HEK293T (cell line): ENCODE results near the gene GOLGA1.

Source experiments
- CTCF ChIA-PET: fragments of 350-600 bp; formaldehyde crosslinking; extraction: SDS; loops from one replicate; lab custom pipeline; 2021; ENCODE audit warnings: antibody characterized with exemption, inconsistent platforms; lab: Yijun Ruan, JAX
- POLR2A ChIA-PET: fragments of 350-600 bp; formaldehyde crosslinking; extraction: SDS; loops from one replicate; lab custom pipeline; 2020; ENCODE audit warnings: antibody characterized with exemption, inconsistent platforms; lab: Yijun Ruan, JAX
- DNase-seq: peaks from one replicate; pipeline ENCODE4 v3.0.0; 2012; ENCODE audit warnings: mixed read lengths; ENCODE audit errors: extremely low spot score
- ARNT ChIP-seq: fragments of 450-650 bp; IDR thresholded peaks from 2 replicates; pipeline ENCODE4 v1.6.1; 2017; ENCODE audit warnings: mild to moderate bottlenecking
- BHLHE40 ChIP-seq: fragments of 450-650 bp; IDR thresholded peaks from 2 replicates; pipeline ENCODE4 v1.6.1; 2016; ENCODE audit warnings: mild to moderate bottlenecking, moderate library complexity, borderline replicate concordance
- CTBP1 ChIP-seq: fragments of 450-650 bp; IDR thresholded peaks from 2 replicates; pipeline ENCODE4 v1.6.1; 2016; ENCODE audit warnings: borderline replicate concordance
- ELF4 ChIP-seq: fragments of 450-650 bp; IDR thresholded peaks from 2 replicates; pipeline ENCODE4 v1.6.1; 2017; ENCODE audit warnings: antibody characterized with exemption
- FOXA1 ChIP-seq: fragments of 450-650 bp; IDR thresholded peaks from 2 replicates; pipeline ENCODE4 v1.6.1; 2016; ENCODE audit warnings: mild to moderate bottlenecking
- FOXK2 ChIP-seq: fragments of 450-650 bp; IDR thresholded peaks from 2 replicates; pipeline ENCODE4 v1.6.1; 2016; ENCODE audit warnings: mild to moderate bottlenecking
- FOXM1 ChIP-seq: fragments of 450-650 bp; IDR thresholded peaks from 2 replicates; pipeline ENCODE4 v1.6.1; 2017; ENCODE audit warnings: mild to moderate bottlenecking, borderline replicate concordance
- HDGF ChIP-seq: fragments of 450-650 bp; IDR thresholded peaks from 2 replicates; pipeline ENCODE4 v1.6.1; 2017; ENCODE audit warnings: antibody characterized with exemption, borderline replicate concordance
- L3MBTL2 ChIP-seq: fragments of 450-650 bp; conservative IDR thresholded peaks from 2 replicates; pipeline ENCODE4 v1.6.1; 2016; ENCODE audit warnings: mild to moderate bottlenecking
- LEF1 ChIP-seq: fragments of 450-650 bp; IDR thresholded peaks from 2 replicates; pipeline ENCODE4 v1.6.1; 2017; ENCODE audit warnings: mild to moderate bottlenecking, borderline replicate concordance
- NFRKB ChIP-seq: fragments of 450-650 bp; IDR thresholded peaks from 2 replicates; pipeline ENCODE4 v1.6.1; 2016; ENCODE audit warnings: mild to moderate bottlenecking, moderate library complexity
- PKNOX1 ChIP-seq: fragments of 450-650 bp; IDR thresholded peaks from 2 replicates; pipeline ENCODE4 v1.6.1; 2016
- SP1 ChIP-seq: fragments of 450-650 bp; IDR thresholded peaks from 2 replicates; pipeline ENCODE4 v1.6.1; 2017
- SUZ12 ChIP-seq: fragments of 450-650 bp; IDR thresholded peaks from 2 replicates; pipeline ENCODE4 v1.6.1; 2016; ENCODE audit warnings: mild to moderate bottlenecking
- TARDBP ChIP-seq: fragments of 450-650 bp; IDR thresholded peaks from 2 replicates; pipeline ENCODE4 v1.6.1; 2016
- ZNF384 ChIP-seq: fragments of 450-650 bp; IDR thresholded peaks from 2 replicates; pipeline ENCODE4 v1.6.1; 2016

GOLGA1 gene

GRCh38 chr9:124835026-124835557 lies 105.8 kb downstream of the GOLGA1 start:
- POLR2A ChIA-PET, result interaction anchor here (0.6 to 1.3 kb wide), 2 partner anchors 17 to 78 kb away, joined by 3 to 5 read pairs; no protein-coding TSS in a partner anchor
- CTCF ChIA-PET, result interaction anchor here (1.2 kb wide), 1 partner anchor 17 kb away, joined by 4 read pairs; no protein-coding TSS in a partner anchor
- peak; percentile 38 for DNase-seq
- no peak for TF ChIP-seq FOXA1
- no peak for TF ChIP-seq SUZ12
- no peak for TF ChIP-seq HDGF
- TF ChIP-seq PKNOX1, result no peak
- no peak for TF ChIP-seq TARDBP
- no peak for TF ChIP-seq L3MBTL2
- no peak for TF ChIP-seq CTBP1
- no peak for TF ChIP-seq FOXM1
- TF ChIP-seq NFRKB, result no peak
- TF ChIP-seq SP1, result no peak
- no peak for TF ChIP-seq ZNF384
- no peak for TF ChIP-seq LEF1
- TF ChIP-seq ELF4, result no peak
- no peak for TF ChIP-seq ARNT
- no peak for TF ChIP-seq FOXK2

GRCh38 chr9:124834591-124834990 lies 106.3 kb downstream of the GOLGA1 start:
- no peak for DNase-seq
- TF ChIP-seq ZNF384 (no peak), ELF4 (no peak), FOXA1 (no peak), FOXK2 (no peak), FOXM1 (no peak), TARDBP (no peak), PKNOX1 (no peak), SUZ12 (no peak), BHLHE40 (no peak), L3MBTL2 (no peak), CTBP1 (no peak), NFRKB (no peak), ARNT (no peak), SP1 (no peak)

GRCh38 chr9:124831642-124832364 lies 109.1 kb downstream of the GOLGA1 start:
- TF ChIP-seq CTBP1 (no peak), L3MBTL2 (no peak), FOXK2 (no peak), ZNF384 (no peak), NFRKB (no peak), BHLHE40 (no peak), FOXM1 (no peak), LEF1 (no peak), SP1 (no peak), SUZ12 (no peak), HDGF (no peak), ELF4 (no peak)
- no peak for DNase-seq
- CTCF ChIA-PET, result interaction anchor here (0.7 to 1.0 kb wide), 2 partner anchors 8 to 54 kb away, joined by 3 read pairs; no protein-coding TSS in a partner anchor
- POLR2A ChIA-PET, result no interaction called here

More at GRCh38 chr9:124834591-124834990, 106.3 kb downstream of the GOLGA1 start:
- POLR2A ChIA-PET, result interaction anchor here (1.3 kb wide), 1 partner anchor 16 kb away, joined by 3 read pairs; no protein-coding TSS in a partner anchor
- CTCF ChIA-PET, result interaction anchor here (1.2 kb wide), 1 partner anchor 18 kb away, joined by 4 read pairs; no protein-coding TSS in a partner anchor

- CTCF ChIA-PET, result no interaction called here
- TF ChIP-seq L3MBTL2 (no peak), CTBP1 (no peak), FOXK2 (no peak), FOXA1 (no peak), BHLHE40 (no peak), ARNT (no peak), SP1 (no peak), LEF1 (no peak), NFRKB (no peak), SUZ12 (no peak), ZNF384 (no peak), PKNOX1 (no peak), HDGF (no peak), TARDBP (no peak), ELF4 (no peak), FOXM1 (no peak)
- POLR2A ChIA-PET, result no interaction called here
- no peak for DNase-seq
Measured at GRCh38 chr9:124830593-124830992, 110.3 kb downstream of the GOLGA1 start.

GRCh38 chr9:124829334-124829669 lies 111.6 kb downstream of the GOLGA1 start:
- POLR2A ChIA-PET, result interaction anchor here (0.7 kb wide), 2 partner anchors 25 to 50 kb away, joined by 3 read pairs; no protein-coding TSS in a partner anchor
- CTCF ChIA-PET, result interaction anchor here (0.7 to 2.1 kb wide), 3 partner anchors 11 to 224 kb away, joined by 3 to 11 read pairs (median 3); no protein-coding TSS in a partner anchor
- no peak for TF ChIP-seq PKNOX1
- TF ChIP-seq ELF4, result no peak
- TF ChIP-seq CTBP1, result no peak
- no peak for TF ChIP-seq FOXM1
- TF ChIP-seq ARNT, result no peak
- TF ChIP-seq SP1, result no peak
- TF ChIP-seq BHLHE40, result no peak
- no peak for TF ChIP-seq SUZ12
- TF ChIP-seq FOXK2, result no peak
- DNase-seq, result no peak
